NCI-H1092 treated with DMSO at 0.1 percent for 48 hours (cell line): ENCODE data around the gene TMEM143.
A peak's percentile ranks its signal among the peaks of the same experiment; 100 is the strongest.
"Not testable (repeated sequence)": the region's sequence is repeated elsewhere in the genome, so short reads cannot be mapped to it uniquely, and the experiment has no call there.

Source experiments
- DNase-seq: peaks from one replicate; lab custom pipeline; 2025; lab: John Stamatoyannopoulos, UW

Gene TMEM143

DNA sequence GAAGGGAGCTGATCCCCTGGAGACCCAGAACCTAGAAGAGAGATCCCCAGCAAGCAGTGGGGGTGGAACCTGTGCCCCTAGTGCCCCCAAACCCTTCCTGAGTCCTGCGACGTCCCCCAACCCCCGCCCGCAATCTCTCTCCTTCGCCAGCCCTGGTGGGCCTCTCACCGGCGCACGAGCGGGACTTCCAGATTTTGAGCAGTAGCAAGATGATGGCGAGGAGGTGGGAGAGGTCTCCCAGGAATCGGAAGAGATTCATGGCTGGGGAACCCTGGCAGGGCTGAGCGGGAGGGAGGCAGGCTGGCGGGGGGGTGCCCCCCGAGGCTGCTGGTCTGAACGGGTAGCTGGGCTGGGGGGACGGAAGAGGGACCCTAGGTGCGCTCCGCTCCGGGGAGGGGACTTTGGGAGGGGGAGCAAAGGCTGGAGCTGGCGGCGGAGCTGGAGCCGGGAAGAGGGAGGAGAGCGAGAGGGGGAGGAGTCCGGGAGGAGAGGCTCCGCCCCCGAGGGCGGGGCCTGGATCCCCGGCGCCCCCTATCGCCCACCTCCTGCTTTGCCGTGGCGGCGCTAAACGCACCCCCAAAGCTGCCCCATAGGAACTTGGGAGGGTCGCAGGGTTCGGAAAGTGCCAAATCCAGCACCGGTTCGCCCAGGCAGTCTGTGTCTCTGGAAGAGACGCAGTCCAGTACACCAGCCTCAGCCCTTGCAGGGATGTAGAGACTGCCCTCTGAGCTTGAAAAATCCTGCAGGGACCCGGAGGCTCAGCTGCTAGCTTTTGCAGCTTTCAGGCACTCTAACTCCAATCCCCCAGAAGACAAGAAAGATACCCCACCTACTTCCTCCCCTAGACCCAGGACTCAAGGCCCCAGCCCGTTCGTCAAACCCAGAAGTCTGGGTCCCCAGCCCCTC, 27.6 kb upstream of the TMEM143 start, which contains the start of gene KDELR1:
TSS of gene KDELR1 (minus strand) at position 452 of the 906 bp plus-strand sequence. CDS start at position 259, 193 bp downstream.
- DNase-seq: peak; percentile 61

DNA sequence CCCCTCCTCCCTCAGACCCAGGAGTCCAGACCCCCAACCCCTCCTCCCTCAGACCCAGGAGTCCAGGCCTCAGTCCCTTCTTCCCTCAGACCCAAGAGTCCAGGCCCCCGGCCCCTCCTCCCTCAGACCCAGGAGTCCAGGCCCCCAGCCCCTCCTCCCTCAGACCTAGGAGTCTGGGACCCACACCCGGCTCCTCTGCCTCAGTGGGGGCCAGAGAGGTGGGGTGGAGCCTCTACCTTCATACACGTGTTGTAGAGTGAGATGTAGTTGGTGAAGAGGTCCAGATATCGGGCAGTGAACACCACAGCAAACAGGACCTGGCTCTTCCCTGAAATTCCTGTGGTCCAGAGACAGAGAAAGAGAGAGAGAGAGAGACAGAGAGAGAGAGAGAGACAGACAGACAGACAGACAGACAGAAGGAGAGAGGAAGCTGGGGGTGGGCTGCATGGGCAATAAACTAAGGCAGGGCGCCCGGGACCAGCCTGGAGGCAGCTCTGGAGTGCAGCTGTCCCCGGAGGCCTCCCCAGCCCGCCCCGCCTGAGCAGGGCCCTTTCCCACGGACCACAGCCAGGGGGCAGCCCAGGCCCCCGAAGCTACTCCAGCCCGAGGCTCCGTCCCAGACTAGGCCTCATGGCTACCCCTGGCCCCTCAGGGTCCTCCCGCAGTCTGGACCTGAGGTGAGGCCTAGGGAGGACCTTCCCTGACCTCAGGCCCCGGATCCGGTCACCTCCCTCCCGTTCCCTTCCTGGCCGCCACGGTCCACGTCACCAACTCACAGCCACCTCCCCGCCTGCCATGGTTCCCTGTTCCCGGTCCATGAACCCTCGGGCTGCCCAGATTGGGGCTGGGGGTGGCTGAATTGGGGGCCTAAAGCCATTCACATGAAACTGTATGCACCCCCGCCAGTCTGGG, 26.7 kb upstream of the TMEM143 start:
- DNase-seq: no peak

DNA sequence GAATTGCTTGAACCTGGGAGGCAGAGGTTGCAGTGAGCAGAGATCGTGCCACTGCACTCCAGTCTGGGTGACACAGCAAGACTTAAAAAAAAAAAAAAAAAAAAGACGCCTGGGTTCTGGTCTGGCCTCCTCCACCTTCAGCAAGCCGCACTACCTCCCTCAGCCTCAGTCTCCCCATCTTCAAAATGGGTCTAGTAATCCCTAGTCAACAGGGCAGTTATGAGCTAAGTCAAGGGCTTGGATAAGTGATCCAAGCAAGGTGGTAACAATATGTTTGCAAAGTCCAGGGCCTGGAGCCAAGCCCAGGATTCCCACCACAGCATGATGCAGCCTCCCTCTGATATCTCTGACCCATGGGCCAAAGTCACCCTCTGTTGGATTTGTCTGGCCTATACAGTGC, 23.2 kb upstream of the TMEM143 start:
- no peak for DNase-seq

DNA sequence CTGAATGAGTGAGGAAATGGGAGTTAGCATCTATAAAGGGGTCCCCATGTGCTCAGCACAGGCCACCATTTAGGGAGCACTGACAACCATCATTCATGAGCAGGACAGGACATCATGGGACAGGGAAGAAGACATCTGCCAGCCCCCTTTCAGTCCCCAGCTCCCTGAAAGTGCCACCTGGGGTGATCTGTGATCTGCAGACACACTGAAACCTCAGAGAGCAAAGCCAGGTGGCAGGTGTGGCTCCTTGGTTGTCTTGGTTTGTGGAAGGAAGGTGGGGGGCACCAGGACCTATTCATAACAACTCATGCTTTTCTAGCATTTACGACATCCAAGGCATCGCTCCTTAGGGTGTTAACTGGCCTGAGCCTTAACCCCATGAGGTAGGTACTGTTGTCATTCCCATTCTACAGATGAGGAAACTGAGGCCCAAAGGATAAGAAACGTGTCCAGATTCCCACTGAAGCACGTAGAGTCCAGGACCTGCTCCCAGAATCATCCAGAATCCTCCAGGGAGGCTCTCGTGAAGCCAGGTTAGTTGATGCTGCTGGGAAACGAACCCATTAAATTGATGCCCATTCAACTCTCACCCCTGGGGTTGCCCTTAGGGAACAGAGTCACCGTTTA, 21.8 kb upstream of the TMEM143 start:
- no peak for DNase-seq

DNA sequence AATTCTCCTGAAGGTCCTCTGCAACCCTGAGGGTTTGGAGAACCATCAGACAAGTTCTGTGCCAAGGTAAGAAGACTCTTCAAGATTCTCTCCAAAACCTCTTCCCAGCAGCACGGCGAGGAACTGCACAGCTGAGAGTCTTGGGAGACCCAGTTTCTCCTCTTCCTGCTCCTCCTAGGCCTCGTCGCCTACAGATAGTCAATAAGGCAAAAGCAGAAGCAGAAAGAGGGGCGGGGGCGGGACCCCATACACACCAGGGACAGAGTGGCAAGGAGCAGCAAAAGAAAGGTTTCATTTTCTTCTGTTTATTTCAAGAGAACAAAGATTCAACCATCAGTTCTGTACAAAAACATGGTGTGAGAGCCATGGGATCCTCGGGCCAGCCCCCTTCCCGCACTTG, 18.5 kb upstream of the TMEM143 start:
- DNase-seq: no peak

DNA sequence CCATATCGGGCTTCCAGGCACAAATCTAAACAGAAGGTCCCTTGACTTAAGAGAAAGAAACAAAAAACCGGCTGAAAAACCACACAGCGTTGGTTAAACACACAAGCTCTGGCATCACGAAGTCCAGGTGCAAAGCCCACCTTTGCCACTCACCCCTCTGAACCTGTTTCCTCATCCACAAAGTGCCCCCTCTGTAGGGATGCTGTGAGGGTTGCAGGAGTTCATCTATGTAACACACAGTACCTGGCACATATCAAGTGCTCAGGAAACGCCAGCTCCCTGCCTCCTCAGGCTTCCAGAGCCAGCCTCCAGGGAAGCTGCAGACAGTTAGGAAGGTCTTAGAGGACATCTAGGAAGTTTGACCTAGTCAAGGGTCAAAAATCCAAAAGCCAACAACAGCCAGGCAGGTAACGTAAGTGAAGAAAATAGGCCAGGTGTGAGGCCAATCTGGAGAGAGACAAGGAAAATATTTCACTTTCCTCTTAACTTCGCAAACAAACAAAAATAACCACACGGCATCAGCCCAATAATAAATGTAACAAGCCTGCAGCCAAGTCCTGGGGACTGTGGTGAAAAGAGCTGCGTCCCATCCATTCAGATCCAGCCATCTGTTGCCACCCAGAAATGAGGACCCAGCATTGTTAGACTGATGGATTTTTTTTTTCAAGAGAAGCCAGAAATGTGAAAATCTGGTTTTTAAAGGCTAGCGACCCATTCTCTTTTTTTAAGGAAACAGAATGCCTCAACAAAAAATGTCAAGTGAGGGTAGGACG, 17.6 kb upstream of the TMEM143 start:
- no peak for DNase-seq

DNA sequence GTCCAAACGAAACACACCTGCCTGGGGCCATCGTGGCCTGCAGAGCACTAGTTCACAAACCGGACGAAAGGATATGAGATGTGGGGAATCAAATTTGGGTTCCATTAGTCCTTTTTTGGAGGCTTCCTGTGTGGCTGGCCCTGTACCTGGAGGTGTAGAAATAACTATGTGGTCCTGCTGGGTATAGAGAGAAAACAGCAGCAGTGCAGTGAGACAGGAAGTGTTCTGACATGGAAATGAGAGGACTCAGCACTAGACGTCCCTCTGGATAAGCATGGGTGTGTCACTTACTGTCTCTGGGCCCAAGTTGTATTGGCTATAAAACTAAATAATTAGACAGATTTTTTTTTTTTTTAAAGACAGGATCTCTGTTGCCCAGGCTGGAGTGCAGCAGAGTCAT, 15.3 kb upstream of the TMEM143 start:
- no peak for DNase-seq

DNA sequence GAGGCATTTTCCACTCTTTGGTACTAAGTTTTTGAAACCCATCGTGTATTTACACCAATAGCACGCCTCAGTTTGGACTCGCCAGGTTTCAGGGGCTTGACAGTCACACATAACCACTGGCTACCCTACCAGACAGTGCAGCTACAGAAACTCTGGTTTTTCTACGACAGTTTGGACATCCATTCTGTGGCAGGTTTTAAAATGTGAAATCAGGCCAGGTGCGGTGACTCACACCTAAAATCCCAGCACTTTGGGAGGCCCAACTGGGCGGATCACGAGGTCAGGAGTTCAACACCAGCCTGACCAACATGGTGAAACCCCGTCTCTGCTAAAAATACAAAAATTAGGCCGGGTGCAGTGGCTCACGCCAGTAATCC, 14.4 kb upstream of the TMEM143 start:
- DNase-seq: no peak

DNA sequence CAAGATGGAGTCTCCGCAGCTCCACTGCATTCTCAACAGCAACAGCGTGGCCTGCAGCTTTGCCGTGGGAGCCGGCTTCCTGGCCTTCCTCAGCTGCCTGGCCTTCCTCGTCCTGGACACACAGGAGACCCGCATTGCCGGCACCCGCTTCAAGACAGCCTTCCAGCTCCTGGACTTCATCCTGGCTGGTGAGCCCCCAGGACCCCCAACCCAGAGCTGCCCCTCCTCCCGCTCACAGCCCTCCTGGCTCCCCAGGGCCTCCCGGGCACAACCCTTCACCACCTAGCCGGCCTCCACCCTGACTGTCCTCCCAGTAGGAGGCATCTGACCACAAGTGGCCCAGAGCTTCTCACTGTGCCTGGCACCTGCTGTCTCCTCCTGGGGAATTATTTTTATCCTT, 9.8 kb upstream of the TMEM143 start:
- no peak for DNase-seq

DNA sequence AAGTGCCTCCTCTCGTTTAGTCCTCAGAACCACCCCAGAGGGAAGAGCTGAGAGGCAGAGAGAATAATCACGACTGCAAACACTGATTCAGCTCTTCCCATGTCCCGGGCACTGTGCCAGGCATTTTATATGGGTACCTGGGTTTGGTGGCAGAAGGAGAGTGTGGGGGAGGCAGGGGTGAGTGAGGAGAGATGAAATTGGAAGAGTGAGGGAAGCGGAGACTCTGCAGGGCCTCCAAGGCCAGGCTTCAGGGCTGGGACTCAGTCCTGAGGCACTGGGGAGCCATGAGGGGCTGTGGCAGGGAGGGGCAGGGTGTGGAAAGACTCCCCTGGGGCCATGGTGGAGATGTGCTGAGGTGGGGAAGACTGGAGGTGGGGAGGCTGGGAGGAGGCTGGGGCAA, 9.2 kb upstream of the TMEM143 start:
- peak; percentile 83 for DNase-seq

DNA sequence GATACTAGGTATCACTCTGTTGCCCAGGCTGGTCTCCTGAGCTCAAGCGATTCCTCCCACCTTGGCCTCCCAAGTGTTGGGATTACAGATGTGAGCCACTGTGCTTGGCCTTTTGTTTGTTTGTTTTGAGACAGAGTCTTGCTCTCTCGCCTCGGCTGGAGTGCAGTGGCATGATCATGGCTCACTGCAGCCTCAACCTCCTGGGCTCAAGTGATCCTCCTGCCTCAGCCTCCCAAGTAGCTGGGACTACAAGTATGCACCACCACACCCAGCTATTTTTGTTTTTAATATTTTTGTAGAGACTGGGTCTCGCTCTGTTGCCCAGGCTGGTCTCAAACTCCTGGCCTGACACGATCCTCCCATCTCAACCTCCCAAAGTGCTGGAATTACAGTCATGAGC, 8.0 kb upstream of the TMEM143 start:
- DNase-seq: not testable (repeated sequence)

DNA sequence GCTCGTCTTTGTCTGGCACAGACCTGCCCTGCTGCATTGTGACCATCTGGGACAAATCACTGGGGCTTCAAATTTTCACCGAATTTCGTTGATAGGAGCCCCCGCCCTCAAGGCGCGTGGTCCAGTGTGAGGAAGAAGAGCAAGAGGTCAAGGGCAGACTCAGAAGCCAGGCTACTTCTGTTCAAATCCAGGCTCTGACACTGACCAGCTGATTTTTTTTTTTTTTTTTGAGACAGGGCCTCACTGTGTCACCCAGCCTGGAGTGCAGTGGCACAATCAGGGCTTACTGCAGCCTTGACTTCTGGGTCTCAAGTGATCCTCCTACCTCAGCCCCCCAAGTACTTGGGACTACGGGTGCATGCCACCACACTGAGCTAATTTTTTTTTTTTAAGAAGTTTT, 7.6 kb upstream of the TMEM143 start:
- DNase-seq: no peak

DNA sequence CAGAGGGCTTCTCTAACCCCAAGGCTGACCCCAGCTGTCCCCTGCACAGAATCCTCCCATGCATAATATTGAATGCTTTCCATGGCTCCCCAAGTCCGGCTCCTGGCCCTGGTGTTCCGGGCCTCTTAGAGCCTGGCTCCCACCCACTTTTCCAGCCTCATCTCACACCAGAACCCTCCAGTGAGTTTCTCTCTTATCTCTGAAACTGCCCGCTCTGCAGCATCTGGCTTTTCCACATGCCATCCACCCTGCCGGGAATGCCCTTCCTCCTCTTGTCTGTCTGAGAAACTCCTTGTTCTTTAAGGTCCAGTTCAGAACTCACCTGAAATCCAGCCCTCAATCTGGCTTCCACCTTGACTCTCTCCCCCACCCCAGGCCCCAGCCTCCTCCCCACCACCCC, 7.2 kb upstream of the TMEM143 start:
- DNase-seq: no peak

DNA sequence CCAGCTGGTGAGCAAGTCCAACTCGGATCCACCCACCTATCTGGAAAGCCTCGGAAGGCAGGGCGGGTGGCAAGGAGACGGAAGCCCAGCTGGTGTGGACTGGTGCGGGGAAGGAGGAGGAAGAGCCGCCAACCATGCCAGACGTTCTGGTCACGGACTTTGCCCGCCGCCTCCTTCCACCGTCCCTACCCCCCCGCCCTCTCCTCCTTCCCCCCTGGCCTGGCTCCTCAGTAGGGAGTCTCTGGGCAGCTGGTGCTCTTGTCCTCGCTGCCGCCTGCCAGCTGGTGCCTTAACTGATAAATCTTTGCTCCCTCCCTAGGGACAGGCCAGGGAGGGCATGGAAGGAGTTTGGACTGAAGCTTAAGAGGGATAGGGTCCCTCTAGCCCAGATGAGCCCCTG, 5.2 kb upstream of the TMEM143 start:
- peak; percentile 43 for DNase-seq

DNA sequence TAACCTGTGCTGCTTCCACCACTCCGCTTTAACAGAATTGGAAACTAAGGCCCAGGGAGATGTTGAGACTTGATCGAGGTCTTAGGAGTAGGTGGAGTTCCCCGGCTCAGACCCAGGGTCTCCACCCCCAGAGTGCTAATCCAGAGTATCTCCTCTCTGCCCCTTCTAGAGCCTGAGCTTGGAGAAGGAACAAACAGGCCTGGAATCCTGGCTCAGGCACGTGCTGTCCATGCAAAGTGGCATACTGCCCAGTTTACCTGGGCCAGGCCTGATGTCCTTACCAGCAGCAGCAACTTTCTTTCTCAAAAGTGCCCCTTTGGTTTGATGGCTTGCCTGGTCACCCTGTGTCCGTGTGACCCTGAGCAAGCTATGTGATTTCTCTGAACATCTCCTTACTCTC, 4.1 kb upstream of the TMEM143 start:
- no peak for DNase-seq

DNA sequence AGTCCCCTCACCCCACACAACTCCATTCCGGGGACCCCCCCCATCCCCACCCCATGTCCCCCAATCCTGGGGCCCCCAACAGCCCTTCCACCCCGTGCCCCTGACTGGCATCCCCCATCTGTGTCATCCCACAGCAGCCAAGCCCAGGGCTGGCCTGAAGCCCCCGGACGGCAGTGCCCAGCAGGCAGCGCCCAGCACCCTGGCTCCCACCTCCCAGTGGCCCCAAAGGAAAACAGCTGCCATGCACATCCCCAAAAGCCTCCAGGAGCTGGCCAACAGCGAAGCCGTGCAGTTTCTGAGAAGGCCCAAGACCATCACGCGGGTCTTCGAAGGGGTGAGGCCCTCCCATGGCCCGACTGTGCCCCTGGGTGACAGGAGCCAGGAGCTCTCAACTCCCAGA, 1.9 kb upstream of the TMEM143 start:
- DNase-seq: no peak

DNA sequence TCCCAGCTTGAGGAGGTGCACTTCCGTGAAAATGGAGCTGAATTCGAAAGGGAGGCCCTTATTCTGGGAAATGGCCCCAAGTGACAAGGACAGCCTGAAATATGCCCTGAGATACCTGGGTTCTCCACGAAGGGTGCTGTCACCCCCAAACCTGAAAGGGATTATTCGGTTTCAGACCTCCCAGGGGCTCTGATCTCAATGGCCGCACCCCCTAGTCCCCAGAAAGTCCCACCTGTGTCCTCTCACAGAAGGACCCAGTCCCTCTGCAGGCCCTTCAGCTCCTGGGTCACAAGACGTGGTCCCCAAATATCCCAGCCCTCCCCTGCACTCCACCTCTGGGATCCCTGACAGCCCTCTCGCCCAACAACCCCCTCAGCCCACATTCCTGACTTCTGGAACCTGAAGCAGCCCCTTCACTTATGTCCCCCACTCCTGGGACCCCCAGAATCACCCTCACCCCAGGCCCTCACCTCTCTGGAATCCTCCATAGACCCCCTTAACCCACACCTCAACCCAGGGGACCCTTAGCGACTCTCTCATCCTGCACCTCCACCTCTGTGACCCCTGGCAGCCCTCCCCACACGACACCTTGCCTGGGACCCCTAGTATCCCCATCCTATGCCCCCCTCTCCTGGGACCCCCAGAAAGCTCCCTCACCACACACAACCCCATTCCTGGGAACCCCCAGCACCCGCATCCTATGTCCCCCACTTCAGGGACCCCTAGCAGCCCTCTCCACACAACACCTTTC, 1.0 kb upstream of the TMEM143 start:
- no peak for DNase-seq

DNA sequence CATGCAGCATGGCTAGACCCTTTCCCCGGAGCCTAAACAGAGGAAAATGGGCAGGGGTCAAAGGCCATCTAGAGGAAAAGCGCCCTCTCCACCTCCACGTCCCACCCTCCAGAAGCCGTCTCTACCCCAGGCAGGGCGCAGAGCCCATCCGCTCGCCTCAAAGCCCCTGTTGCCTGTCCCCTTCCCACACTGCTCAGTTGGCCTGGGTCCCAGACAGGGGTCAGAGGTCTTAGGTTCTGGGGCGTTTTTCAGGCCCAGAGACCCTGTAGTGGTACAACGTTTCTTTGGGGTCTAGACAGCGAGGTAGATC, 285 bp downstream of the TMEM143 start:
- DNase-seq: no peak

DNA sequence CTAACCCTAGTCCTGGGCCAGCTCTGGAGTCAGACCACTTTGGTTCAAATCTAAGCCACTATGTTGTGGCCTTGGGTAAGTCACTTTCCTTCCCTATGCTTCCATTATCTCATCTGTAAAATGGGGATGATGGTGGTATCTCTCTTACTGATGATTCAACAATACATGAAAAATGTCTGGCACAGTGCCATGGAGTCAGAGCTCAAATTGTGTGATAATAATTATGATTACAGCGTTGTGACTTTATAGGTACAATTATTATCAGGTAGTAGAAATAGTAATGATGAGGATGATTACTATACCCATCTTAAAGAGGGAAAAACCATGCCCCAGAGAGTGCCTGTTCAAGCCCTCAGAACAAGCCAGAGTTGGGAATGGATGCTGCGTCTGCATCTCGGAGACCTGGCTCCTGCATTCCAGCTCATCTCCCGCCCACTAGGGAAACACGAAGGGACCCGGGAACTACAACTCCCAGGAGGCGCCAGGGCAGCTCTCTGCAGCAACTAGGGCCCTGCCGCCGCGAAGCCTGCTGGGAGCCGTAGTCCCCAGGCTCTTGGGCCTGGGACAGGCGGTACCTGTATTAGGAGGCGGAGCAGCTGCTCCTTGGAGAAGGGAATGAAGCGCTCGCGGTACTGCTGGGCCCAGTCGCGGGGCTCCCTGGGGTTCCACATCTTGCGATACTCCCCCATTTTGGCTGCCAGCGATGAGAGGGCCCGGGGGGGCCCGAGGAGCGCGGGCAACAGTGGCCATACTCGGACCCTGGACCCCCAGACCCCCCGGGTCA, 832 bp downstream of the TMEM143 start:
- peak; percentile 89 for DNase-seq

DNA sequence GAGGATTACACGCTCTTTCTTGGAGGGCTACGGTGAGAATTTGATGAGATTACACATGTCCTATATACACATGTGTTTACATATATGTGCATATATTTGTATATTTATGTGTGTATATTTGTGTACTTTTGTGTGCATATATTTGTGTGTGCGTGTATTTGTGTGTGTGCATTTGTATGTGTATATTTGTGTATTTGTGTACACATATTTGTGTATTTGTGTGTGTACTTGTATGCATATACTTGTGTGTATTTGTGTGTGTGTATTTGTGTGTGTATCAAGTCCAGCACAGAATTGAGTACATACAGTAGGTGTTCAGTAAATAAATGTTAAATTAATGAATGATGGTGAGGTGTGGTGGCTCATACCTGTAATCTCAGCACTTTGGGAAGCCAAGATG, 1.8 kb downstream of the TMEM143 start:
- DNase-seq: no peak
